B cell (primary cell): ENCODE data around the gene HGFAC. TPM values are rescaled to one million over a fixed set of nuclear protein-coding genes. Genes with fewer than 3 reads are reported as not detected.

Experiments
- ATAC-seq: fragments of 200-7000 bp; cut with Tn5 transposase; one replicate; pipeline ENCODE4 v1.10.0; 2021; ENCODE audit warnings: low read depth, mild to moderate bottlenecking, moderate number of reproducible peaks, moderate library complexity
- CTCF ChIA-PET: fragments of 350-600 bp; sonication (Branson Sonifier 250); formaldehyde crosslinking; loops from one replicate; lab custom pipeline; 2021; ENCODE audit warnings: antibody characterized with exemption, inconsistent platforms; lab: Charles Lee
- POLR2A ChIA-PET: fragments of 350-600 bp; sonication (Branson Sonifier 250); formaldehyde crosslinking; loops from one replicate; lab custom pipeline; 2021; ENCODE audit warnings: antibody characterized with exemption; lab: Charles Lee
- DNase-seq: peaks from one replicate; pipeline ENCODE4 v3.0.0; 2013
- H2AFZ ChIP-seq: 2 replicates; pipeline ENCODE4 v1.6.1; 2012; ENCODE audit warnings: mild to moderate bottlenecking, low read depth, low read length; ENCODE audit not compliant: insufficient read depth, poor library complexity, severe bottlenecking
- H3K27ac ChIP-seq, 2 donors: 1 replicate in 1 of 2; 2 replicates in 1 of 2; pipeline ENCODE4 v1.5.1; 2012 to 2013; ENCODE audit warnings: low read length in 2 of 2, mild to moderate bottlenecking in 2 of 2, moderate library complexity in 1 of 2
- H3K27me3 ChIP-seq, 4 experiments: fragments of 200-600 bp in 1 of 4; sonication (generic) in 1 of 4; replicated peaks in 1 of 4; 1 replicate in 2 of 4; 2 replicates in 2 of 4; pipeline versions ENCODE4 v1.6.1 to v1.7.0; 2013 to 2016; ENCODE audit warnings: low read length in 3 of 4, mild to moderate bottlenecking in 2 of 4, mixed read lengths in 1 of 4, moderate library complexity in 1 of 4; ENCODE audit not compliant: insufficient read depth in 4 of 4, control insufficient read depth in 3 of 4; ENCODE audit errors: control extremely low read depth in 1 of 4
- H3K36me3 ChIP-seq, 2 experiments: replicated peaks in 1 of 2; 1 replicate in 1 of 2; 2 replicates in 1 of 2; pipeline versions ENCODE4 v1.6.1 to v1.7.1; 2013; ENCODE audit warnings: low read length in 1 of 2; ENCODE audit not compliant: insufficient read depth in 2 of 2, control insufficient read depth in 1 of 2; ENCODE audit errors: control extremely low read depth in 1 of 2, extremely low read depth in 1 of 2
- H3K4me1 ChIP-seq, 2 donors: fragments of 200-600 bp in 1 of 2; sonication (generic) in 1 of 2; 1 replicate in 1 of 2; 2 replicates in 1 of 2; pipeline versions ENCODE4 v1.5.1 to v1.6.1; 2013 to 2017; ENCODE audit warnings: low read length in 2 of 2; ENCODE audit not compliant: control insufficient read depth in 2 of 2, insufficient read depth in 2 of 2
- H3K4me2 ChIP-seq: replicated peaks from 2 replicates; pipeline ENCODE3; 2012; ENCODE audit warnings: mild to moderate bottlenecking, low read depth, low read length; ENCODE audit not compliant: poor library complexity, severe bottlenecking
- H3K4me3 ChIP-seq, 5 experiments: fragments of 200-600 bp in 1 of 5; sonication (generic) in 1 of 5; 1 replicate in 3 of 5; 2 replicates in 2 of 5; pipeline versions ENCODE4 v1.5.1 to v1.7.0; 2011 to 2016; ENCODE audit warnings: low read length in 4 of 5, mild to moderate bottlenecking in 4 of 5, low read depth in 2 of 5, control low read depth in 1 of 5, moderate library complexity in 1 of 5; ENCODE audit not compliant: insufficient read depth in 1 of 5; ENCODE audit errors: control extremely low read depth in 1 of 5, extremely low read depth in 1 of 5
- H3K79me2 ChIP-seq: fragments of 200-600 bp; sonication (generic); one replicate; pipeline ENCODE4 v1.6.0; 2016; ENCODE audit warnings: low read length; ENCODE audit not compliant: control insufficient read depth, insufficient read depth
- H3K9ac ChIP-seq: fragments of 200-600 bp; sonication (generic); 2 replicates; pipeline ENCODE4 v1.6.1; 2017; ENCODE audit warnings: mild to moderate bottlenecking, low read length, moderate library complexity
- H3K9me3 ChIP-seq, 3 donors: one replicate each; pipeline versions ENCODE4 v1.6.1 to v1.7.1; 2013; ENCODE audit warnings: low read length in 2 of 3; ENCODE audit not compliant: control insufficient read depth in 2 of 3, insufficient read depth in 1 of 3; ENCODE audit errors: control extremely low read depth in 1 of 3
- H4K20me1 ChIP-seq: 2 replicates; pipeline ENCODE4 v1.6.0; 2012; ENCODE audit warnings: mild to moderate bottlenecking, low read length; ENCODE audit not compliant: insufficient read depth, control insufficient read depth, poor library complexity, severe bottlenecking
- H3K27ac Mint-ChIP-seq: one replicate; pipeline ENCODE4 v1.8.0; 2021; ENCODE audit warnings: mixed read lengths
- H3K27me3 Mint-ChIP-seq: one replicate; pipeline ENCODE4 v1.8.0; 2021; ENCODE audit warnings: mixed read lengths
- H3K4me1 Mint-ChIP-seq: one replicate; pipeline ENCODE4 v1.8.0; 2021; ENCODE audit warnings: mixed read lengths
- H3K4me3 Mint-ChIP-seq: one replicate; pipeline ENCODE4 v1.8.0; 2021; ENCODE audit warnings: mixed read lengths
- H3K9me3 Mint-ChIP-seq: one replicate; pipeline ENCODE4 v1.8.0; 2022; ENCODE audit warnings: mixed read lengths; ENCODE audit not compliant: insufficient read depth
- EZH2 ChIP-seq: IDR thresholded peaks from 2 replicates; pipeline ENCODE4 v1.6.1; 2012; ENCODE audit warnings: borderline replicate concordance, low read depth, mild to moderate bottlenecking, moderate library complexity, low read length; ENCODE audit not compliant: insufficient read depth, poor library complexity, severe bottlenecking
- WGBS: methylation state at CpG from one replicate; pipeline ENCODE4 v1.1.5; 2013; ENCODE audit warnings: missing lambda C conversion rate; ENCODE audit not compliant: insufficient coverage; 5-methylcytosine and 5-hydroxymethylcytosine counted together
- intact Hi-C: fragments of 100-400 bp; cut with micrococcal nuclease; formaldehyde crosslinking; loops from one replicate; pipeline ENCODE4 v1.10.0; 2022
- polyA plus RNA-seq: library from polyadenylated mRNA; depleted of rRNA; stranded (reverse); fragments of >200 nt; gene quantifications from 2 replicates; pipeline ENCODE4 v1.2.3, GENCODE V29; 2012
- total RNA-seq, 2 donors: library from RNA; stranded (reverse); fragments of 120-200 nt in 1 of 2; gene quantifications; 1 replicate in 1 of 2; 2 replicates in 1 of 2; pipeline versions ENCODE4 v1.2.3 to v1.2.4, GENCODE V29; 2013 to 2022
- TF ChIP-seq, protein P1 (sequence below): fragments of 200-600 bp; IDR thresholded peaks from one replicate; pipeline ENCODE4 v1.8.0; 2022; ENCODE audit warnings: antibody characterized with exemption, mild to moderate bottlenecking

Gene HGFAC
- total and polyA plus RNA-seq, 2 donors (not counting 1 experiment from before 2014, with no cell fraction given), result not detected

DNA sequence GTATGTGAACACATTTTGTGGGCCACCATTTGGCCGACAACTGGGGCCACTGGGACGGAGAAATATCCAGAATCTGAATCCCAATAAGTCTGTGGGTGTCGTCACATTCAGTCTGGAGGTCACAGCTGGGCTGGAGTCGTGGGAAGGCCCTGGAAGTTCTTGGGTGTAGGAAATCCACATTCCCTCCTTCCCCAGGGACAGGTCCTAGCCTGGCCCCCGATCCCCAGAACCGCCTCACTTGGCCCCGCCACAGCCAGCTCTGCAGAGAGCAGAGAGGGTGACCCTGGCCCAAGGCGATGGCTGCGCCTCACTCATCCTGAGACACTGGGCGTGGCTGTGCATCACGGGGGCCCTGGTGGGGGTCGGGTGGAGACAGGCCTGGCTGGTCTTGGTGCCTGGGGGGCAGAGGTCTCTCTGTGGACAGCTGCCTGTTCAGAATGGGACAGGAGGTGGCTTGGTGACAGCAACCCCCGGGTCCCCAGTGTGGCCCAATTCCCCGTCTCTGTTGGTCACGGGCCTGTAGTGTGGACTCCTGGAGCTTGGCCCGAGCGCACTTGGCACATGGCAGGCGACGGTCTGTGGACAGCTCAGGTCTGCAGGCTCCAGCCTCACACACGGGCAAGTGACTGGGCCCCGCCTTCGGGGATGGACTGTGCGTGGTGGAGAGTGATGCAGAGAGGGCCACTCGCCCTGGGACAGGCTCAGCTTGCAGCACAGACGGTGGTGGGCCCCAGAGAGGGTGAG lies 37.8 kb downstream of the HGFAC start:
- no peaks in the 10 kb centered on the region for H3K79me2 ChIP-seq
- CTCF ChIA-PET, result interaction anchor here (0.6 to 3.6 kb wide), 24 partner anchors 9 to 401 kb away, joined by 3 to 57 read pairs (median 4); no protein-coding TSS in a partner anchor
- H3K4me3 ChIP-seq, result no peak overlapping the region
- Mint-ChIP-seq H3K4me1 (peaks cover 36% of the 10 kb centered on the region), H3K4me3 (no peak overlapping the region), H3K27ac (no peak overlapping the region), H3K9me3 (no peaks in the 10 kb centered on the region), H3K27me3 (no peaks in the 10 kb centered on the region)
- H2AFZ ChIP-seq, result no peak overlapping the region
- 87% methylated on average over 24 of the region's 25 CpGs for WGBS
- peaks cover 27 to 44% of the 10 kb centered on the region in 2 donors for H3K4me1 ChIP-seq
- H3K36me3 ChIP-seq, result no peaks in the 10 kb centered on the region
- TF ChIP-seq EZH2, result no peak
- TF ChIP-seq, protein P1, sequence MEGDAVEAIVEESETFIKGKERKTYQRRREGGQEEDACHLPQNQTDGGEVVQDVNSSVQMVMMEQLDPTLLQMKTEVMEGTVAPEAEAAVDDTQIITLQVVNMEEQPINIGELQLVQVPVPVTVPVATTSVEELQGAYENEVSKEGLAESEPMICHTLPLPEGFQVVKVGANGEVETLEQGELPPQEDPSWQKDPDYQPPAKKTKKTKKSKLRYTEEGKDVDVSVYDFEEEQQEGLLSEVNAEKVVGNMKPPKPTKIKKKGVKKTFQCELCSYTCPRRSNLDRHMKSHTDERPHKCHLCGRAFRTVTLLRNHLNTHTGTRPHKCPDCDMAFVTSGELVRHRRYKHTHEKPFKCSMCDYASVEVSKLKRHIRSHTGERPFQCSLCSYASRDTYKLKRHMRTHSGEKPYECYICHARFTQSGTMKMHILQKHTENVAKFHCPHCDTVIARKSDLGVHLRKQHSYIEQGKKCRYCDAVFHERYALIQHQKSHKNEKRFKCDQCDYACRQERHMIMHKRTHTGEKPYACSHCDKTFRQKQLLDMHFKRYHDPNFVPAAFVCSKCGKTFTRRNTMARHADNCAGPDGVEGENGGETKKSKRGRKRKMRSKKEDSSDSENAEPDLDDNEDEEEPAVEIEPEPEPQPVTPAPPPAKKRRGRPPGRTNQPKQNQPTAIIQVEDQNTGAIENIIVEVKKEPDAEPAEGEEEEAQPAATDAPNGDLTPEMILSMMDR, result no peak
- no peak overlapping the region for H3K4me2 ChIP-seq
- POLR2A ChIA-PET, result no interaction called here
- no peaks in the 10 kb centered on the region for H4K20me1 ChIP-seq
- intact Hi-C loops, result loop anchor here (1.0 to 10.0 kb wide), 5 partner anchors 92 to 435 kb away; no protein-coding TSS in a partner anchor
- ATAC-seq, result no peak
- H3K27ac ChIP-seq, result no peak overlapping the region
- no peaks in the 10 kb centered on the region for H3K9me3 ChIP-seq
- peak; percentile 15 for DNase-seq
- H3K9ac ChIP-seq, result no peak overlapping the region
- H3K27me3 ChIP-seq, result peaks cover 0 to 13% (median 1%) of the 10 kb centered on the region in 4 experiments

DNA sequence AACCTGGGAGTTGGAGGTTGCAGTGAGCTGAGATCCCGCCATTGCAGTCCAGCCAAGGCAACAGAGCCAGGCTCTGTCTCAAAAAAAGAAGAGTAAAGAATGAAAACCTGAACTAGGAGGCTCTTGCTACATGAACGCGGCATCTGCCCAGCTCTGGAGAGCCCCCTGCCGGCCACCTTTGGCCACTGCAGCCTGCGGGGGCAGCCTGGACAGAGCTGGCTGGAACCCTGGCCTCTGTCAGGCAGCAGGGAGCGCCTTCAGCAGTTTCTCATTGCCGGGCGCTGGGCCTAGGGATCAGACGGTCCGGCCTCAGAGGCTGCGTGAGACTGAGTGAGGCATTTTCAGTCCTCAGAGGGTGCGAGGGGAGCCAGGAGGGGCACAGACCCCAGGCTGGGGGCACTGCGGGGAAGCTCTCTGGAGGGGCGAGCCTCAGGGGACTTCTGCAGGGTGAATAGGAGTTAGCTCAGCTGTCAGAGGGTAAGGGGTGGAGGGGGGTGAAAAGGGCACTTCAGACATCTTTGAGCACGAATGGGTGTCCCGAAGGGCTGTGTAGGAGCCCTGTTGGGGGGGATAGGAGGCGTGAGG lies 38.9 kb downstream of the HGFAC start:
- H3K27me3 Mint-ChIP-seq, result no peaks in the 10 kb centered on the region
- TF ChIP-seq, protein P1, result peak; percentile 99
- no peak for TF ChIP-seq EZH2
- peak; percentile 80 for DNase-seq
- Histone ChIP-seq H3K9me3 (no peaks in the 10 kb centered on the region), H2AFZ (no peak overlapping the region), H3K27ac (no peak overlapping the region), H3K4me2 (peak overlapping the region; percentile 37), H3K27me3 (peaks cover 0 to 5% (median 1%) of the 10 kb centered on the region in 4 experiments), H3K4me3 (no peak overlapping the region), H3K79me2 (no peaks in the 10 kb centered on the region), H3K36me3 (no peaks in the 10 kb centered on the region), H4K20me1 (no peaks in the 10 kb centered on the region), H3K9ac (no peak overlapping the region), H3K4me1 (peaks cover 36 to 55% of the 10 kb centered on the region in 2 donors)
- H3K9me3 Mint-ChIP-seq, result no peaks in the 10 kb centered on the region
- peak; percentile 25 for ATAC-seq
- peaks cover 43% of the 10 kb centered on the region for H3K4me1 Mint-ChIP-seq
- CTCF ChIA-PET, result interaction anchor here (0.6 to 3.6 kb wide), 30 partner anchors 10 to 400 kb away, joined by 3 to 57 read pairs (median 4); no protein-coding TSS in a partner anchor
- POLR2A ChIA-PET, result no interaction called here
- H3K4me3 Mint-ChIP-seq, result peak overlapping the region; percentile 29
- 21% methylated on average over 17 of the region's 17 CpGs for WGBS
- peak overlapping the region; percentile 20 for H3K27ac Mint-ChIP-seq
- intact Hi-C loops, result loop anchor here (1.0 to 10.0 kb wide), 5 partner anchors 93 to 436 kb away; no protein-coding TSS in a partner anchor
